ENCODE measurements around the gene B3GLCT. TPM values are rescaled to one million over a fixed set of nuclear protein-coding genes. Genes with fewer than 3 reads are reported as not detected.
A peak's percentile ranks its signal among the peaks of the same experiment; 100 is the strongest.
"Not testable (repeated sequence)": the region's sequence is repeated elsewhere in the genome, so short reads cannot be mapped to it uniquely, and the experiment has no call there.

Gene B3GLCT
- total RNA-seq, 1 donor from 2014 or later: 4.7 TPM

- Mint-ChIP-seq H3K36me3 (ENCODE audit: low read depth) (no peaks in the 10 kb centered on the region), H3K4me3 (ENCODE audit: low read depth) (no peak overlapping the region), H3K27me3 (ENCODE audit: low read depth) (no peaks in the 10 kb centered on the region), H3K27ac (peak overlapping the region; percentile 14), H3K9me3 (no peaks in the 10 kb centered on the region), H3K4me1 (ENCODE audit: low read depth) (peaks cover 12% of the 10 kb centered on the region)
- intact Hi-C loops (cut with micrococcal nuclease): no loop called here
- no peak for DNase-seq (ENCODE audit: low spot score)
These were observed 14.7 kb downstream of the B3GLCT start for GRCh38 chr13:31214435-31214834.

GRCh38 chr13:31216916-31217315, 17.1 kb downstream of the B3GLCT start:
- H3K27me3 Mint-ChIP-seq (ENCODE audit: low read depth); intact Hi-C loops (cut with micrococcal nuclease); H3K36me3 Mint-ChIP-seq (ENCODE audit: low read depth); H3K9me3 Mint-ChIP-seq; H3K27ac Mint-ChIP-seq; DNase-seq (ENCODE audit: low spot score); H3K4me3 Mint-ChIP-seq (ENCODE audit: low read depth): not testable (repeated sequence)
- peaks cover 12% of the 10 kb centered on the region for H3K4me1 Mint-ChIP-seq (ENCODE audit: low read depth)

DNA sequence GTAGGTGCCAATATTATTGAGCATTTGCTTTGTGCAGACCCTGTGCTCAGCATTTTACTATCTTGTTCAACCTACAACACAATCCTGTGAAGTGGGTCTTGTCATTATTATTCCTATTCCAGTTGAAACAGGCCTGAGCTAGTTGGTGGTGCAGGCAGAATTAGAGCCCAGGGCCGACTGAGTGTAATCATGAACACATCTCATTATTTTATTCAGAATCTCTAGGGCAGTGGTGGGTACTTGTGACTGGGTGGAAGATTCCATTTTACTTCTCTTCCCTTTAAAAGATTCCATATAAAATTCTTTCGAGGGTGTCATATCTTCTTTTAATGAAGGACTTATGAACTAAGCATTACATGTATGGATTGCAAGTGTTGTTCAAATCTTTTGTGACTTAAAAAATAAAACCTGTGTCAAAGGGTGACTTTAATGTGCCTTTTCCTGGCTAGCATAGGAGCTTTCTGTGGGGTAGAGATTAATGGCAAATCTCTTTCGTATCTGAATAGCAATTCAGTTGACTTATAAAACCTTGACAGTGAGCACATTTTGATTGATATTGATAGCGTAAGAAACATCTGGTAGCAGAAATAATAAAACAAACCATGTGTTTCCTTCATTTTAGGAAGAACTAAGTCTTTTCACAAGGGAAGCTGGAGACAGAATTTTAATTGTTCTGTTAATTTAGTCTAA, 20.3 kb downstream of the B3GLCT start:
- Mint-ChIP-seq H3K27ac (no peak overlapping the region), H3K9me3 (no peaks in the 10 kb centered on the region), H3K4me1 (ENCODE audit: low read depth) (no peaks in the 10 kb centered on the region), H3K27me3 (ENCODE audit: low read depth) (no peaks in the 10 kb centered on the region), H3K4me3 (ENCODE audit: low read depth) (no peak overlapping the region), H3K36me3 (ENCODE audit: low read depth) (no peaks in the 10 kb centered on the region)
- DNase-seq (ENCODE audit: low spot score): no peak
- intact Hi-C loops (cut with micrococcal nuclease): no loop called here

DNA sequence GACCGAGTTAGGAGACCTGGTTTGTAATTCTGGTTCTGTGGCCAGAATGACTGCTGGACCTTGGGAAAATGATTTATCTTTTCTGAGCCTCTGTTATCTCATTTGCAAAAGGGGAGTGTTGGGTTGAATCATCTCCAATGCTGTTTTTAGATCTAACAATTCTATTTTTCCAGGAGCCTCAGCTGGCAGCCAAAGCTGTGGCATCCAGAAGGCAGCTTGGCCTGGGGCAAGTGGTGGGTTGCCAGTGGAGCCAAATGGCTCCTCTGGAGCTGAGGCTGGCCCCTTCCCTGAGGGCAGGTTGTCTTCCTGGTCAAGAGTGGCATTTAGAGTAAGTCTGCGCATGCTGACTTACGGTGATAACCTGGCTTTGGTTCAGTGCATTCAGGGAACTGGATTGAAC, 21.3 kb downstream of the B3GLCT start:
- no peak overlapping the region for H3K27ac Mint-ChIP-seq
- H3K27me3 Mint-ChIP-seq (ENCODE audit: low read depth): no peaks in the 10 kb centered on the region
- DNase-seq (ENCODE audit: low spot score): no peak
- intact Hi-C loops (cut with micrococcal nuclease): no loop called here
- no peak overlapping the region for H3K4me3 Mint-ChIP-seq (ENCODE audit: low read depth)
- no peaks in the 10 kb centered on the region for H3K9me3 Mint-ChIP-seq
- H3K4me1 Mint-ChIP-seq (ENCODE audit: low read depth): no peaks in the 10 kb centered on the region
- H3K36me3 Mint-ChIP-seq (ENCODE audit: low read depth): no peaks in the 10 kb centered on the region

DNA sequence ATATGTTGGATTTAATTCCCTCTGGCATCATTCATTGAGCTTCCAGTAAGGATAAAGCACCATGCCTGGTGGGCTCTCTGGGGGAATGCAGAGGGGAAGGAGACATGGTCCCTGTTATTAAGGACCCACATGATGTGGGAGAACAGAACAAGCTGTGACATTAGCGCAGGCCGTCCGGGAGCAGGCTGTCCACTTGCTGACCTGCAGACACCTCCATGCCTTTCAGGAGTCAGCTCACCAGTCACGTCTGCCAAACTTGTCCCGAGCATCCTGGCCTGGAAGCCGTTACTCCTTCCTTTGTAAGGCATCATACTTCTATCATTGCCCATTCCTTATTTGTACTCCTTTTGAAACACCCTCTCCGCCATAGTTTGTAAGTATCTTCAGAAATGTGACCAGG, 23.4 kb downstream of the B3GLCT start:
- Mint-ChIP-seq H3K4me1 (ENCODE audit: low read depth) (peaks cover 5% of the 10 kb centered on the region), H3K27me3 (ENCODE audit: low read depth) (no peaks in the 10 kb centered on the region), H3K27ac (no peak overlapping the region), H3K36me3 (ENCODE audit: low read depth) (no peaks in the 10 kb centered on the region), H3K9me3 (no peaks in the 10 kb centered on the region), H3K4me3 (ENCODE audit: low read depth) (no peak overlapping the region)
- intact Hi-C loops (cut with micrococcal nuclease): no loop called here
- no peak for DNase-seq (ENCODE audit: low spot score)

GRCh38 chr13:31223640-31224039, 23.9 kb downstream of the B3GLCT start:
- no peaks in the 10 kb centered on the region for H3K36me3 Mint-ChIP-seq (ENCODE audit: low read depth)
- no peaks in the 10 kb centered on the region for H3K27me3 Mint-ChIP-seq (ENCODE audit: low read depth)
- intact Hi-C loops (cut with micrococcal nuclease): no loop called here
- no peak overlapping the region for H3K4me3 Mint-ChIP-seq (ENCODE audit: low read depth)
- peaks cover 7% of the 10 kb centered on the region for H3K4me1 Mint-ChIP-seq (ENCODE audit: low read depth)
- no peaks in the 10 kb centered on the region for H3K9me3 Mint-ChIP-seq
- DNase-seq (ENCODE audit: low spot score): no peak
- no peak overlapping the region for H3K27ac Mint-ChIP-seq

DNA sequence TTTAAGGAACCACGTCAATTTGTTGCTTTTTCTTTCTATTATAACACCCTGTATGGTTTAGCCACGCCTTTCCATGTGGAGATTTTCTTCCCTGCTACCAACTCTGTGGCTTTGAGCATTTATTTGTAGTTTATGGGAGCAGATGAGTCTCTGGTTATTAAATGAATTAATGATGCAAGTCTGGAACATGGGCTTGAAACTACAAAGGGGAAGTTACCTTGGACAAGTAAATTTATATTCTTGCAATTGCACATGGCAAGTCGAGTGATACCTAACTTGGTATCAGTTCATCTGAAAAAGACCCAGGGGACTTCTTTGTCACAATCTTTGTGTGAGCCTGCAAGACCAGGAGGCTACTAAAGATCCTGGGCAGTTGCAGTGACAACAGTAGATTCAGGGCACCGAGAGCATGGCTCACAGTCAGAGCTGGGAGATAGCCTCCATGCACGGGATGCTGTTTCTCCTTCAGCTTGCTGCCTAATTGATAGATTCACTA, 24.4 kb downstream of the B3GLCT start:
- intact Hi-C loops (cut with micrococcal nuclease): no loop called here
- H3K36me3 Mint-ChIP-seq (ENCODE audit: low read depth): no peaks in the 10 kb centered on the region
- H3K27me3 Mint-ChIP-seq (ENCODE audit: low read depth): no peaks in the 10 kb centered on the region
- H3K27ac Mint-ChIP-seq: no peak overlapping the region
- no peaks in the 10 kb centered on the region for H3K9me3 Mint-ChIP-seq
- DNase-seq (ENCODE audit: low spot score): no peak
- H3K4me1 Mint-ChIP-seq (ENCODE audit: low read depth): peaks cover 7% of the 10 kb centered on the region
- no peak overlapping the region for H3K4me3 Mint-ChIP-seq (ENCODE audit: low read depth)

DNA sequence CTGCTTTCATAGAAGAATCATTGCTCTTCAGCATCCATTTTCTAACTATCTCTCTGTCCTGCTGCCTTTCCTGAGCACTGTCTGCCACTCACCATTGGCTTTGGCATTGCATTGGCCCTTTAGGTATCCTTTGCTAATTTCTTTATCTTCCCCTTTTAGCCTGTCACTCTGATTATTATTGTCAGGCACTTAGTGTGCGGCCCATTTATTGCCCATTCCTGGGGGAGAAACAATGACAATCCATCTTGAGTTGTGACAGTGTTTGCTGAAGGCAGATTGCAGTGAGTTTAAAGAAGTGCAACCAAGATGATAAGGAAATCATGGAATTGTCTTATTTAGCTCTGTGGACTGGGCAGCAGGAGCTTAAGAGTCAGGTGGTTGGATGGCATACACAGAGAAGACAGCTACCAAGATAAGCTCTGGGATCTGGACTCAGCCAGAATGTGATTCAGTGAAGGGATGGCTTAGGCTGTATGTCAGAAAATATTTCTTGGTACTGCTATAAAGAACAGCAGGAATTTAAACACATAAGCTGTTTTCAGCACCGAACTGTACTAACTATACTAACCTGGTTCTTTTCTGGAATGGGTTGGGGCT, 25.3 kb downstream of the B3GLCT start:
- H3K4me3 Mint-ChIP-seq (ENCODE audit: low read depth): no peak overlapping the region
- H3K9me3 Mint-ChIP-seq: no peaks in the 10 kb centered on the region
- H3K27ac Mint-ChIP-seq: no peak overlapping the region
- H3K27me3 Mint-ChIP-seq (ENCODE audit: low read depth): no peaks in the 10 kb centered on the region
- no peaks in the 10 kb centered on the region for H3K36me3 Mint-ChIP-seq (ENCODE audit: low read depth)
- no peak for DNase-seq (ENCODE audit: low spot score)
- H3K4me1 Mint-ChIP-seq (ENCODE audit: low read depth): peaks cover 7% of the 10 kb centered on the region
- intact Hi-C loops (cut with micrococcal nuclease): no loop called here

- Mint-ChIP-seq H3K4me3 (ENCODE audit: low read depth) (no peak overlapping the region), H3K36me3 (ENCODE audit: low read depth) (no peaks in the 10 kb centered on the region), H3K9me3 (no peaks in the 10 kb centered on the region), H3K27me3 (ENCODE audit: low read depth) (no peaks in the 10 kb centered on the region), H3K27ac (no peak overlapping the region), H3K4me1 (ENCODE audit: low read depth) (peaks cover 7% of the 10 kb centered on the region)
- no peak for DNase-seq (ENCODE audit: low spot score)
- intact Hi-C loops (cut with micrococcal nuclease): no loop called here
These were observed 26.4 kb downstream of the B3GLCT start for GRCh38 chr13:31225998-31226675.

DNA sequence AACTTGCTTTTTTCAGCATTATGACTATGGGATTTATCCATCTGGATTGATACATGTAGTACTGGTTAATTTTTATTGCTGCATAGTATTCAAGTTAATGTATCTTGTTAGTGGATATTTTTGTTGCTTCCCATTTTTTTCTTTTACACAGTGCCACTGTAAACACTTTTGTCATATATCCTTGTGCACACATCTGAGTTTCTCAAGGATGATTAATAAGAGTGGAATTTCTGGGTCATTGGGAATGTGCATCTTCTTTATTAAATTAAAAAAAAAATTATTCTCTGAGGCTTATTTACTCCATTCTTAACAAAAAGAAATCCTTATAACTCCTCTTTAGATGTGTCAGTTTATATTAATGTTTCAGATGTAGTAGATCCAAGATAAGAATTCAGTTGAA, 27.3 kb downstream of the B3GLCT start:
- no peak overlapping the region for H3K27ac Mint-ChIP-seq
- no peak overlapping the region for H3K4me3 Mint-ChIP-seq (ENCODE audit: low read depth)
- no peaks in the 10 kb centered on the region for H3K27me3 Mint-ChIP-seq (ENCODE audit: low read depth)
- no peaks in the 10 kb centered on the region for H3K9me3 Mint-ChIP-seq
- no peak for DNase-seq (ENCODE audit: low spot score)
- H3K4me1 Mint-ChIP-seq (ENCODE audit: low read depth): peaks cover 7% of the 10 kb centered on the region
- H3K36me3 Mint-ChIP-seq (ENCODE audit: low read depth): no peaks in the 10 kb centered on the region
- intact Hi-C loops (cut with micrococcal nuclease): no loop called here

GRCh38 chr13:31227870-31228269, 28.1 kb downstream of the B3GLCT start:
- no peak overlapping the region for H3K4me3 Mint-ChIP-seq (ENCODE audit: low read depth)
- intact Hi-C loops (cut with micrococcal nuclease): no loop called here
- no peak overlapping the region for H3K27ac Mint-ChIP-seq

GRCh38 chr13:31234729-31235128, 35.0 kb downstream of the B3GLCT start:
- Mint-ChIP-seq H3K36me3 (ENCODE audit: low read depth) (no peaks in the 10 kb centered on the region), H3K27ac (no peak overlapping the region), H3K4me1 (ENCODE audit: low read depth) (no peaks in the 10 kb centered on the region), H3K9me3 (no peaks in the 10 kb centered on the region), H3K4me3 (ENCODE audit: low read depth) (no peak overlapping the region), H3K27me3 (ENCODE audit: low read depth) (no peaks in the 10 kb centered on the region)
- intact Hi-C loops (cut with micrococcal nuclease): loop anchor here (5.0 kb wide), 1 partner anchor 508 kb away; no protein-coding TSS in a partner anchor
- no peak for DNase-seq (ENCODE audit: low spot score)

More at GRCh38 chr13:31227870-31228269, 28.1 kb downstream of the B3GLCT start:
- Mint-ChIP-seq H3K36me3 (ENCODE audit: low read depth) (no peaks in the 10 kb centered on the region), H3K27me3 (ENCODE audit: low read depth) (no peaks in the 10 kb centered on the region), H3K4me1 (ENCODE audit: low read depth) (peaks cover 7% of the 10 kb centered on the region), H3K9me3 (no peaks in the 10 kb centered on the region)
- DNase-seq (ENCODE audit: low spot score): no peak

- no peak overlapping the region for H3K27ac Mint-ChIP-seq
- H3K27me3 Mint-ChIP-seq (ENCODE audit: low read depth): no peaks in the 10 kb centered on the region
- no peaks in the 10 kb centered on the region for H3K4me1 Mint-ChIP-seq (ENCODE audit: low read depth)
- no peaks in the 10 kb centered on the region for H3K9me3 Mint-ChIP-seq
- intact Hi-C loops (cut with micrococcal nuclease): loop anchor here (1.0 to 5.0 kb wide), 2 partner anchors 188 to 506 kb away; no protein-coding TSS in a partner anchor
- no peaks in the 10 kb centered on the region for H3K36me3 Mint-ChIP-seq (ENCODE audit: low read depth)
- H3K4me3 Mint-ChIP-seq (ENCODE audit: low read depth): no peak overlapping the region
- no peak for DNase-seq (ENCODE audit: low spot score)
These were observed 36.5 kb downstream of the B3GLCT start for GRCh38 chr13:31236211-31236786.

Data from activated T-helper 2 cell treated with anti-CD3 and anti-CD28 coated beads, Interferon-gamma antibody, Interleukin-2, Interleukin-4, amounts not matched to agents 10 μg/mL and 5 μg/mL and 100 μg/mL, durations not matched to agents 14 hours and 24 hours and 36 hours (primary cell).